H1 (cell line): ENCODE data around the gene DCHS1. TPM values are rescaled to one million over a fixed set of nuclear protein-coding genes. Genes with fewer than 3 reads are reported as not detected.

Experiments
- CTCF ChIA-PET: fragments of 300-600 bp; sonication (Branson Sonifier 250); formaldehyde crosslinking; loops from one replicate; lab custom pipeline; 2021; ENCODE audit not compliant: partially characterized antibody; lab: Charles Lee
- POLR2A ChIA-PET: fragments of 300-600 bp; sonication (Branson Sonifier 250); formaldehyde crosslinking; loops from one replicate; lab custom pipeline; 2021; ENCODE audit warnings: inconsistent platforms; ENCODE audit not compliant: partially characterized antibody; lab: Charles Lee
- DNase-seq, 2 experiments: peaks; one replicate each; pipeline versions ENCODE4 v3.0.0 to v3.0.0-alpha.2; 2010 to 2022; ENCODE audit warnings: low spot score in 2 of 2, low read depth in 1 of 2, mixed read lengths in 1 of 2
- FAIRE-seq: peaks from 2 replicates; lab custom pipeline; 2011; peaks lifted over from hg19 to GRCh38; lab: Jason Lieb, UNC
- H2AFZ ChIP-seq: 2 replicates; pipeline ENCODE4 v1.8.1; 2012; ENCODE audit warnings: low read length, inconsistent platforms
- H2AK5ac ChIP-seq: 2 replicates; pipeline ENCODE4 v1.6.1; 2013; ENCODE audit warnings: low read depth, low read length
- H2BK120ac ChIP-seq: replicated peaks from 2 replicates; pipeline ENCODE3; 2013; ENCODE audit warnings: low read depth, low read length, inconsistent platforms
- H2BK12ac ChIP-seq: 2 replicates; pipeline ENCODE4 v1.6.1; 2013; ENCODE audit warnings: low read depth, low read length
- H2BK15ac ChIP-seq: 2 replicates; pipeline ENCODE4 v1.6.1; 2013; ENCODE audit warnings: low read length
- H2BK20ac ChIP-seq: 2 replicates; pipeline ENCODE4 v1.6.1; 2013; ENCODE audit warnings: low read length
- H2BK5ac ChIP-seq: 2 replicates; pipeline ENCODE4 v1.6.1; 2013; ENCODE audit warnings: low read depth, low read length
- H3K14ac ChIP-seq: 2 replicates; pipeline ENCODE4 v1.6.1; 2013; ENCODE audit warnings: inconsistent platforms; ENCODE audit not compliant: insufficient read length
- H3K18ac ChIP-seq: 2 replicates; pipeline ENCODE4 v1.6.1; 2013; ENCODE audit warnings: low read length; ENCODE audit errors: extremely low read depth
- H3K23ac ChIP-seq: 2 replicates; pipeline ENCODE4 v1.6.1; 2013; ENCODE audit warnings: inconsistent platforms; ENCODE audit not compliant: insufficient read length
- H3K23me2 ChIP-seq: 2 replicates; pipeline ENCODE4 v1.6.1; 2013; ENCODE audit warnings: low read depth, low read length
- H3K27ac ChIP-seq: 2 replicates; pipeline ENCODE4 v1.6.1; 2011; ENCODE audit warnings: low read depth, low read length, inconsistent platforms
- H3K27me3 ChIP-seq, 4 experiments: replicated peaks in 1 of 4; 1 replicate in 1 of 4; 2 replicates in 3 of 4; pipeline versions ENCODE4 v1.6.1 to v1.8.1; 2011 to 2013; ENCODE audit warnings: low read length in 3 of 4, mild to moderate bottlenecking in 3 of 4, inconsistent platforms in 2 of 4, mixed read lengths in 2 of 4, moderate library complexity in 1 of 4; ENCODE audit not compliant: control insufficient read depth in 3 of 4, insufficient read depth in 3 of 4; ENCODE audit errors: extremely low read depth in 1 of 4
- H3K36me3 ChIP-seq, 4 experiments: 2 replicates each; pipeline versions ENCODE4 v1.6.1 to v1.8.1; 2011 to 2013; ENCODE audit warnings: mild to moderate bottlenecking in 4 of 4, low read length in 3 of 4, moderate library complexity in 2 of 4, control low read depth in 1 of 4, inconsistent platforms in 1 of 4; ENCODE audit not compliant: insufficient read depth in 4 of 4, control insufficient read depth in 2 of 4
- H3K4ac ChIP-seq: replicated peaks from 2 replicates; pipeline ENCODE3; 2013; ENCODE audit warnings: low read length, low read depth, mixed read lengths, inconsistent platforms; ENCODE audit not compliant: insufficient read length
- H3K4me1 ChIP-seq, 4 experiments: replicated peaks in 1 of 4; 1 replicate in 1 of 4; 2 replicates in 3 of 4; pipeline versions ENCODE4 v1.6.1 to v1.8.1; 2011 to 2013; ENCODE audit warnings: low read length in 3 of 4, inconsistent platforms in 2 of 4, mixed read lengths in 1 of 4; ENCODE audit not compliant: insufficient read depth in 4 of 4, control insufficient read depth in 3 of 4
- H3K4me2 ChIP-seq, 2 experiments: 2 replicates each; pipeline versions ENCODE4 v1.6.1 to v1.8.1; 2011 to 2013; ENCODE audit warnings: low read depth in 2 of 2, low read length in 2 of 2, control low read depth in 1 of 2, inconsistent platforms in 1 of 2, mild to moderate bottlenecking in 1 of 2; ENCODE audit not compliant: insufficient read depth in 1 of 2
- H3K4me3 ChIP-seq, 4 experiments: fragments of 200-600, 300-600 bp in 1 of 4; sonication (generic), shearing (Covaris generic), sonication (Bioruptor Twin) in 1 of 4; 2 replicates each; pipeline versions ENCODE4 v1.5.1 to v1.8.1; 2011 to 2016; ENCODE audit warnings: low read length in 4 of 4, low read depth in 3 of 4, control low read depth in 2 of 4, inconsistent platforms in 2 of 4, mild to moderate bottlenecking in 2 of 4, mixed read lengths in 1 of 4, moderate library complexity in 1 of 4; ENCODE audit not compliant: insufficient read depth in 2 of 4; ENCODE audit errors: extremely low read depth in 1 of 4
- H3K56ac ChIP-seq: replicated peaks from 2 replicates; pipeline ENCODE3; 2013; ENCODE audit warnings: low read depth, mild to moderate bottlenecking, mixed read lengths, low read length, inconsistent platforms; ENCODE audit not compliant: insufficient read length
- H3K79me1 ChIP-seq: 2 replicates; pipeline ENCODE4 v1.6.1; 2013; ENCODE audit warnings: low read depth, low read length, control low read depth
- H3K79me2 ChIP-seq, 2 experiments: 2 replicates each; pipeline versions ENCODE4 v1.6.1 to v1.8.1; 2012 to 2013; ENCODE audit warnings: low read length in 2 of 2, mild to moderate bottlenecking in 2 of 2, inconsistent platforms in 1 of 2; ENCODE audit not compliant: insufficient read depth in 2 of 2, control insufficient read depth in 1 of 2
- H3K9ac ChIP-seq, 4 experiments: replicated peaks in 1 of 4; 1 replicate in 1 of 4; 2 replicates in 3 of 4; pipeline versions ENCODE4 v1.6.1 to v1.8.1; 2011 to 2013; ENCODE audit warnings: low read depth in 3 of 4, low read length in 3 of 4, control low read depth in 2 of 4, mild to moderate bottlenecking in 2 of 4, moderate library complexity in 2 of 4, inconsistent platforms in 1 of 4; ENCODE audit errors: extremely low read depth in 1 of 4
- H3K9me3 ChIP-seq, 2 experiments: 2 replicates each; pipeline versions ENCODE4 v1.6.1 to v1.8.1; 2012 to 2013; ENCODE audit warnings: mild to moderate bottlenecking in 2 of 2, moderate library complexity in 2 of 2, control low read depth in 1 of 2, inconsistent platforms in 1 of 2, low read depth in 1 of 2, low read length in 1 of 2, mixed read lengths in 1 of 2; ENCODE audit not compliant: insufficient read depth in 2 of 2
- H4K20me1 ChIP-seq, 2 experiments: replicated peaks in 1 of 2; 2 replicates each; pipeline versions ENCODE3 to v1.8.1; 2011 to 2013; ENCODE audit warnings: inconsistent platforms in 2 of 2, low read length in 2 of 2, mild to moderate bottlenecking in 1 of 2; ENCODE audit not compliant: insufficient read depth in 2 of 2, control insufficient read depth in 1 of 2
- H4K5ac ChIP-seq: 2 replicates; pipeline ENCODE4 v1.6.1; 2013; ENCODE audit warnings: low read length, low read depth, mixed read lengths, inconsistent platforms; ENCODE audit not compliant: insufficient read length
- H4K8ac ChIP-seq: 2 replicates; pipeline ENCODE4 v1.8.0; 2013; ENCODE audit warnings: mild to moderate bottlenecking, moderate library complexity, low read length, inconsistent platforms; ENCODE audit not compliant: insufficient read depth; ENCODE audit errors: extremely low read depth
- H4K91ac ChIP-seq: replicated peaks from 2 replicates; pipeline ENCODE3; 2013; ENCODE audit warnings: low read length, mixed read lengths, inconsistent platforms; ENCODE audit not compliant: insufficient read length
- RNF2 ChIP-seq: fragments of 200-900, 300-1000 bp; sonication (generic); IDR thresholded peaks from 2 replicates; pipeline ENCODE4 v1.7.1; 2016; ENCODE audit warnings: borderline replicate concordance, low read depth, mild to moderate bottlenecking, antibody characterized with exemption, low read length; ENCODE audit not compliant: poor library complexity, severe bottlenecking; ENCODE audit errors: missing control alignments
- TCF12 ChIP-seq: IDR thresholded peaks from 2 replicates; pipeline ENCODE4 v1.6.1; 2011; ENCODE audit warnings: low read depth, mild to moderate bottlenecking, low read length
- WGBS, 2 experiments: shearing (Covaris generic) in 1 of 2; methylation state at CpG; one replicate each; pipeline versions ENCODE4 v1.1.6 to v1.1.7; 2013 to 2015; ENCODE audit warnings: low lambda C conversion rate in 2 of 2, mixed read lengths in 2 of 2, inconsistent platforms in 1 of 2, low coverage in 1 of 2, missing lambda C conversion rate in 1 of 2; ENCODE audit not compliant: insufficient replicate concordance in 2 of 2, insufficient coverage in 1 of 2, insufficient read length in 1 of 2; ENCODE audit errors: extremely low coverage in 1 of 2, missing lambda C conversion rate in 1 of 2; 5-methylcytosine and 5-hydroxymethylcytosine counted together
- polyA plus RNA-seq, 7 experiments: library from polyadenylated mRNA; depleted of rRNA in 3 of 7; stranded (reverse) in 5 of 7; unstranded in 2 of 7; fragments of >200 nt in 5 of 7; fragments of 200-250 nt in 2 of 7; gene quantifications; 1 replicate in 5 of 7; 2 replicates in 1 of 7; 4 replicates in 1 of 7; pipeline versions ENCODE4 v1.2.1 to v1.2.3, GENCODE V29; 2011 to 2013; ENCODE audit warnings: missing spikeins in 2 of 7, mixed read lengths in 2 of 7
- total RNA-seq: library from RNA; stranded (reverse); fragmentation: NEBNext Ultra II Directional; extraction: Animal tissue kit (Norgen Biotek cat#: 25700); gene quantifications from 2 replicates; pipeline ENCODE4 v1.2.1, GENCODE V29; 2021

The DCHS1 gene
- total and polyA plus RNA-seq, 2 of the 8 experiments (the other 6 are each of a cell fraction or from before 2014, with no cell fraction given), result 8.2 to 10.5 TPM

- FAIRE-seq (no peak), DNase-seq (peak in 1 of 2 experiments; percentile 13)
- Histone ChIP-seq H4K91ac (no peak overlapping the region), H3K79me1 (peaks cover 7% of the 10 kb centered on the region), H3K4me3 (no peak overlapping the region), H3K18ac (no peak overlapping the region), H3K23me2 (peaks cover 16% of the 10 kb centered on the region), H3K27ac (no peak overlapping the region), H3K27me3 (no peaks in the 10 kb centered on the region), H2BK12ac (no peak overlapping the region), H2AK5ac (no peak overlapping the region), H2BK15ac (no peak overlapping the region), H4K8ac (no peak overlapping the region; the same call in 1 of the 2 replicates), H3K36me3 (peaks cover 3 to 22% (median 9%) of the 10 kb centered on the region in 4 experiments; a peak in 7 of 8 replicates), H3K9me3 (no peaks in the 10 kb centered on the region), H2BK5ac (no peak overlapping the region), H3K23ac (no peak overlapping the region), H3K4me2 (no peak overlapping the region), H3K9ac (no peak overlapping the region), H3K4me1 (peaks cover 0 to 7% (median 3%) of the 10 kb centered on the region in 4 experiments; a peak in 4 of 7 replicates), H2BK20ac (no peak overlapping the region), H2BK120ac (no peak overlapping the region), H3K79me2 (peaks cover 3 to 22% of the 10 kb centered on the region in 2 experiments), H4K20me1 (peaks cover 0 to 10% of the 10 kb centered on the region in 2 experiments), H3K4ac (no peak overlapping the region), H4K5ac (no peak overlapping the region), H3K14ac (no peak overlapping the region), H3K56ac (no peak overlapping the region), H2AFZ (no peak overlapping the region)
- 94% methylated on average over 2 of the region's 2 CpGs; no CpG with 5 or more reads in 1 of the 2 experiments for WGBS, 2 experiments
- TF ChIP-seq TCF12, result no peak
- TF ChIP-seq RNF2, result no peak
- POLR2A ChIA-PET, result interaction anchor here (0.7 to 2.7 kb wide), 3 partner anchors 9 to 12 kb away, joined by 3 to 9 read pairs (median 3); partner anchors contain the start of gene TAF10
- CTCF ChIA-PET, result interaction anchor here (1.3 to 1.6 kb wide), 2 partner anchors 12 to 20 kb away, joined by 5 read pairs; partner anchors contain the start of gene TAF10
Measured at GRCh38 chr11:6599881-6600390, 55.7 kb downstream of the DCHS1 start.
